Measurements from ENCODE around the gene HECW1.

DNA sequence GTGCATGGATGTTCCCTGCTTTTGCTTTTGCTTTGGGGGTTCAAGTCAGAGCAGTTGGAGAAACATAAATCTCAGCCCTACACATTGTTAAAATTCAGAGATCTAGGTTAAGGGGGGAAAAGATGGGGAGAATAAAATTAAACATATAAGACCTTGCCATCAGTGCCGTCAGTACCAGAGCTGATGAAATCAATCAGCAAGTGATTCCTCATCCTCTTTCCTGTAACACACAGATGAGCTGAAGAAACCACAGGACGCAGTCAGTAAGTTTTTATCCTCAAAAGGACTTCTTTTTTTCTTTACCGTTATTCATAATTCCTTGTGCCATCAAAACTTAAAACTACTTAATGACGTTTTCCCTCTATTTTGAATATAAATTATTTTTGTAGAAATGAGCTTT lies 5.9 kb downstream of the HECW1 start:
- TF ChIP-seq, protein P1, sequence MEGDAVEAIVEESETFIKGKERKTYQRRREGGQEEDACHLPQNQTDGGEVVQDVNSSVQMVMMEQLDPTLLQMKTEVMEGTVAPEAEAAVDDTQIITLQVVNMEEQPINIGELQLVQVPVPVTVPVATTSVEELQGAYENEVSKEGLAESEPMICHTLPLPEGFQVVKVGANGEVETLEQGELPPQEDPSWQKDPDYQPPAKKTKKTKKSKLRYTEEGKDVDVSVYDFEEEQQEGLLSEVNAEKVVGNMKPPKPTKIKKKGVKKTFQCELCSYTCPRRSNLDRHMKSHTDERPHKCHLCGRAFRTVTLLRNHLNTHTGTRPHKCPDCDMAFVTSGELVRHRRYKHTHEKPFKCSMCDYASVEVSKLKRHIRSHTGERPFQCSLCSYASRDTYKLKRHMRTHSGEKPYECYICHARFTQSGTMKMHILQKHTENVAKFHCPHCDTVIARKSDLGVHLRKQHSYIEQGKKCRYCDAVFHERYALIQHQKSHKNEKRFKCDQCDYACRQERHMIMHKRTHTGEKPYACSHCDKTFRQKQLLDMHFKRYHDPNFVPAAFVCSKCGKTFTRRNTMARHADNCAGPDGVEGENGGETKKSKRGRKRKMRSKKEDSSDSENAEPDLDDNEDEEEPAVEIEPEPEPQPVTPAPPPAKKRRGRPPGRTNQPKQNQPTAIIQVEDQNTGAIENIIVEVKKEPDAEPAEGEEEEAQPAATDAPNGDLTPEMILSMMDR (IDR thresholded peaks at IDR 0.05), result no peak
- TF ChIP-seq POLR2A (IDR thresholded peaks at IDR 0.05), result no peak

Measured in lower leg skin (tissue), 3 donors.